DMS114 treated with DMSO at 0.1 percent for 48 hours (cell line): Measurements from ENCODE around the gene TMEM95.
"Not testable (repeated sequence)": the region's sequence is repeated elsewhere in the genome, so short reads cannot be mapped to it uniquely, and the experiment has no call there.

ENCODE experiments used
- DNase-seq: peaks from one replicate; lab custom pipeline; 2025; ENCODE audit not compliant: unreplicated experiment; lab: John Stamatoyannopoulos, UW

Gene TMEM95

DNA sequence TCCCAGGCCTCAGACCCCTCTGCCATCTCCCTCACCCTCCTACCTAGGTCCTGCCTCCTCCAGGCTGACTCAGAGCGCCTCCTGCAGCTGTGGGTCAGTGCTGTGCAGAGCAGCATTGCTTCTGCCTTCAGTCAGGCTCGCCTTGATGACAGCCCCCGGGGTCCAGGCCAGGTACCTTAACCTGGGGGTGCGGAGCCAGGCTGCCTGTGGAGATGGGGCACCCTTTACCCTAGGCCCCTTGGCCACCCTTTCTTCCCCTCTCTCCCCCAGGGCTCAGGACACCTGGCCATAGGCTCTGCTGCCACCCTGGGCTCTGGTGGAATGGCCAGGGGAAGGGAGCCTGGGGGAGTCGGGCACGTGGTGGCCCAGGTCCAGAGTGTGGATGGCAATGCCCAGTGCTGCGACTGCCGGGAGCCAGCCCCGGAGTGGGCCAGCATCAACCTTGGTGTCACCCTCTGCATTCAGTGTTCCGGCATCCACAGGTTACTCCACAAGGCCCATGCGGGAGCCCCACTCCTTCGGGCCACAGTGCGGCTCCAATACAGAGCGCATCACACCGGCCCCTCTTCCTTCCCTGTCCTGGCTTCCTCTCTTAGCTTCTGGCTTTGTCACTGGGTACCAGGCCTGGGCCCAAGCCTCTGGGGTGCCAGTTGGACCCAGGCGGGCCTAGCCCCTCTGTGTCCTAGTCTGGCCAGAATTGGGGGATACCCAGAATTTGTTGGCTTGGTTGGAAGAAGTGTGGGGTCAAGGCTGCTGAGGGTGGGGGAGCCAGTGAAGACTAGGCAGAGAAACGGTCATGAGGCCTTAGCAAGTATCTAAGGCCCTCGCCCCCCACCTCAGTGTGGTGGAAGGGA lies 8.0 kb upstream of the TMEM95 start:
- no peak for DNase-seq

DNA sequence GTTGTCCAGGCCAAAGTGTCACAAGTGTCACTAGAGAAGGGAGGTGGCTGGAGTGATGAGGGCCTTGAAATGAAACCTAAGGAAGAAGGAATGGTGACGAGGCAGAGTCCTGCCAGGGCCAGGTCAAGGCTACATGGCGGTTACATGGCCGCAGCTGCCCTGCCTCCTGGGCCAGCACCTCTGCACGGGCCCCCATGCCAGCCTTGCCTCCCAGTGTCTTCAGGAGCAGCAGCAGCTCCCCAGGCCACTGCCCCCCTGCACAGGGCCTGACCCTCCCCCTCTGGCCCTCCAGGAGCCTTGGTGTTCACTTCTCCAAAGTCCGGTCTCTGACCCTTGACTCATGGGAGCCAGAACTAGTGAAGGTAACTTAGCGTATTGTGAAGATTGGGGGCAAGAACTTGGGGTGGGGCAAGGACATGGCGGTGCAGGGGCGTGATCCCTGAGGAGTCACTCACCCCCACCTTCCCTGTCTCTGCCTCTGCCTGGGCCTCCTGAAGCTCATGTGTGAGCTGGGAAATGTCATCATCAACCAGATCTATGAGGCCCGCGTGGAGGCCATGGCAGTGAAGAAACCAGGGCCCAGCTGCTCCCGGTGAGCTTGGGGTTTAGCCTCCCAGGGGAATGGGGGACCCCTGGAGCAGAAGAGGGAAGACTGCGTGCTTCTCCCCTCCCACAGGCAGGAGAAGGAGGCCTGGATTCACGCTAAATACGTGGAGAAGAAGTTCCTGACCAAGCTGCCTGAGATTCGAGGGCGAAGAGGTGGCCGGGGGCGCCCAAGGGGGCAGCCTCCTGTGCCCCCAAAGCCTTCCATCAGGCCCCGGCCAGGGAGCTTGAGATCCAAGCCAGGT lies 7.1 kb upstream of the TMEM95 start:
- DNase-seq = no peak

DNA sequence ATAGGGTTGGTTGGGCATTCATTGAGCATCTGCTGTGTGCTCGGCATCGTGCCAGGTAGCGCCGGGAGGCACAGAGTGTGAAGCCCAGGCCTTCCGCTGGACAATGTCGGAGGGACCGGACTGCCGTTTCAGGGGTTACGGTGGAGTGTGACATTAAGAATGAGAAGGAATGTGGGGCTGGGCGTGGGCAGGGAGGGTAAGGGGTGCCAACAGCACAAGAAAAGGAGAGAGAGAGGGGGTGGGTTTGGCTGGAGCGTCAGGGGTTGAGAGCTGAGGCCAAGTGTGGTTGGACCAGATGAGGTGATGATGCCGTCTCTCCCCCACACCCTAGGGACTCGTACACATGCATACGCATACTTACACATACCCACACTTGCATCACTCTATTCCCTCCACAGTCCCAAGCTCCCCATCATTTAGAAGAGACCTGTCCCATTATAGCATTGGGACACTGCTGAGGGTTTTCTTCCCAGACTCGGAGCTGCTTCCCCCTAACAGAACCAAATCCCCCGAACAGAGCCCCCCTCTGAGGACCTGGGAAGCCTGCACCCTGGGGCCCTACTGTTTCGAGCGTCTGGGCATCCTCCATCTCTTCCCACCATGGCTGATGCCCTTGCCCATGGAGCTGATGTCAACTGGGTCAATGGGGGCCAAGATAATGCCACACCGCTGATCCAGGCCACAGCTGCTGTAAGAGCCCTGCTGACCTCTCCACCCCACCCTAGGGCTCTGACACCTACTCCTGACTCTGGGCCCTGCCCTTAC lies 6.3 kb upstream of the TMEM95 start:
- no peak for DNase-seq

DNA sequence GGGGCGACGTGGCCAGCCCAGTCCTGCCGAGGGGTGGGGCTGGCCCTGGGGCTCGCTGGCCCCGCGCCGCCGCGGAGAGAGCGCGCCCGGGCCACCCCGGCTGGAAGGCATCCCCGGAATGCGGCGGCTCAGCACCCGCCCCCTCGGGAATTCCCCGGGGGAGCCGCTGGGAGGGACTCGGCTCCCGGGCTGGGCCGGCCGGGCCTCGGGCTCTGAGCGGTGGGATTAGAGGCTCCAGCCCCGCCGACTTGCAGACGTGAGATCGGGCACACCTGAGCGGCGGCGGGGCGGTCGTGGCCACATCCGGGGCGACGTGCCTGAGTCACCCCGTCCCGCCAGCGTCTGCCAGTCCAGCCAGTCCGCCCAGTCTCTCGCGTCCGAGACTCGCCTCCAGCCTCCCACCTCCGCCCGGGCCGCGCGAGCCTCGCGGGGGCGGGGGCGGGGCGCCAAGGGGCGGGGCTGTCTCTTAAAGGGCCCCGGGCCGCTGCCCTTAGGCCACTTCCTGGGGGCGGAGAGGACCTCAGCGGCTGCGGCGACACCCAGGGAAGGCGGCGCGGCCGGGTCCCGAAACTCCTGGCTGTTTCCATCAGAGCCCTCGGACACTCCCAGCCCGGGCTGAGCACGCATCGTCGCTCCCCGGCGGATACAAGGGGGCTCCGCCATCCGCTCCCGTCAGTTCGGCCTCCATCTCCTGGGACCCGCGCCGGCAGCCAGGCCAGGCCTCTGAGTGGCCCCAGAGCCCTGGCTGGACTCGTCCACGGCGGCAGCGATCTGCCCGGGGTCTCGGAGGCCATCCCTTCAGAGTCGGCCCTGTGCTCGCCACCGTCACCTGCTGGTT lies 3.1 kb upstream of the TMEM95 start, which contains the start of gene KCTD11:
KCTD11 (plus strand) TSS at position 498 of the 838 bp plus-strand sequence.
- peak; percentile 63 for DNase-seq

DNA sequence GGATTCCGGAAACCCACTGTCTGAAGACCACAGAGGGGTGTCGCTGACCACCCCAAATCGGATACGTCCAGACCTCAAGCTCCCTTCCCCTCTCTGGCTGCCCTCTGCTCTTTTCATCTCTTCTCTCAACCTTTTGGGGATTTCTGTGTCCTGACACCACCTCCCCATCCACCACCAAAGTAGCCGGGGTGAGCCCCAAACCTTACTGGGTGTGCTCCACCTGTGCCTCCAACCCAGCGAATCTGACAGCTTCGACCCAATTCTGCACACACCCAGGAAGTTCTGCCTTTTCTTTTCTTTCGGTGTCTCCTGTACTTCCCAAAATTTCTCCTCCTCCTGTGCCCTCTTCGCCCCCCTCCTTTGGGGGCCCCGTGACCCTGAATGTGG lies 2.5 kb upstream of the TMEM95 start:
- no peak for DNase-seq

DNA sequence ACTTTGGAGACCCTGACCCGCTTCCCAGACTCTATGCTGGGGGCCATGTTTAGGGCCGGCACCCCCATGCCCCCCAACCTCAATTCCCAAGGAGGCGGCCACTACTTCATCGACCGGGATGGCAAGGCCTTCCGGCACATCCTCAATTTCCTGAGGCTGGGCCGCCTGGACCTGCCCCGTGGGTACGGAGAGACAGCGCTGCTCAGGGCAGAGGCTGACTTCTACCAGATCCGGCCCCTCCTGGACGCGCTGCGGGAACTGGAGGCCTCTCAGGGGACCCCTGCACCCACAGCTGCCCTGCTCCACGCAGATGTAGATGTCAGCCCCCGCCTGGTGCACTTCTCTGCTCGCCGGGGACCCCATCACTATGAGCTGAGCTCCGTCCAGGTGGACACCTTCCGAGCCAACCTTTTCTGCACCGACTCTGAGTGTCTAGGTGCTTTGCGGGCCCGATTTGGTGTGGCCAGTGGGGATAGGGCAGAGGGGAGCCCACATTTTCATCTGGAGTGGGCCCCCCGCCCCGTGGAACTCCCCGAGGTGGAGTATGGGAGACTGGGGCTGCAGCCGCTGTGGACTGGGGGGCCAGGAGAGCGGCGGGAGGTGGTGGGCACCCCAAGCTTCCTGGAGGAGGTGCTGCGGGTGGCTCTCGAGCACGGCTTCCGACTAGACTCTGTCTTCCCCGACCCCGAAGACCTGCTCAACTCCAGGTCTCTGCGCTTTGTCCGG lies 1.9 kb upstream of the TMEM95 start:
- DNase-seq = no peak

DNA sequence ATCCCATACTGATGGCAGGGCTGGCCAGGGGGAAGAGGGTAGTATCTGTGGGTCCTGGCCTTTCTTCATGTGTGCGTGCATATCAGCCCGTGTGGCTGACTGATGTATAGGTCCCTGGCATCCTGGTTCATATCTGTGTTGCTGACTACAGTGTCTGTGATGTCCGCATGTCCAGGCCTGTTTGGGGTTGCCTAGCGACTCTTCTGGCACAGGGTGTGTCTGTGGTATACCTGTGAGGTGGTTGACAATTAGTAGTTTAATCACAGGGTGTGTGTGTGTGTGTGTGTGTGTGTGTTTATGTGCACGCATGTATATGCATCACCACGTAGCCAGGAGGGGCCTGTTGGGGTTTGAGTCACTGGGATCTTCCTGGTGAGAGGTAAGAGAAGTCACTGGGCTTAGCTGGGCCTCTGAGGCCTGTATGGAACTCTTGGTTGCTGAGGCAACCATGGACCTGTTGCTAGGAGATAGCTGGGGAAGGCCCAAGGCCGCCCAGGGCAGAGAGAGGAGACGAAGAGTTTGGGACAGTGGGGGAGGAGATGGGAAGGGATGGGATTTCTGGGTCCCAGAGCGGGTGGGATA lies 603 bp upstream of the TMEM95 start:
- DNase-seq = no peak

DNA sequence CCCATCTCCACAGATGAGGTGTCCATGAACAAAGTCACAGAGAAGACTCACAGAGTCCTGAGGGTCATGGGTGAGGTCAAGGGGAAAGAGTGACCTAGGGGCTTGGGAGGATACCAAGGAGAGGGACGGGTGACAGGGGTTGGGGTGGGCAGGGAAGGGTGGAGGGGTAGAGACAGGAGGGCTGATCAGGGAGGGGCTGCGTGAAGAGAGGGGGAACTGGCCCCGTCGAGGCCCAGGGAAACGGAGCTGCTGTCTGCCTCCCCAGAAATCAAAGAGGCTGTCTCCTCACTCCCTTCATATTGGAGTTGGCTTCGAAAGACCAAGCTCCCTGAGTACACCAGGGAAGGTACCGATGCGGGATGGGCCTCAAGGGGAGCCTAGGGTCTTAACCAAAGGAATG lies 617 bp downstream of the TMEM95 start:
- DNase-seq = no peak

DNA sequence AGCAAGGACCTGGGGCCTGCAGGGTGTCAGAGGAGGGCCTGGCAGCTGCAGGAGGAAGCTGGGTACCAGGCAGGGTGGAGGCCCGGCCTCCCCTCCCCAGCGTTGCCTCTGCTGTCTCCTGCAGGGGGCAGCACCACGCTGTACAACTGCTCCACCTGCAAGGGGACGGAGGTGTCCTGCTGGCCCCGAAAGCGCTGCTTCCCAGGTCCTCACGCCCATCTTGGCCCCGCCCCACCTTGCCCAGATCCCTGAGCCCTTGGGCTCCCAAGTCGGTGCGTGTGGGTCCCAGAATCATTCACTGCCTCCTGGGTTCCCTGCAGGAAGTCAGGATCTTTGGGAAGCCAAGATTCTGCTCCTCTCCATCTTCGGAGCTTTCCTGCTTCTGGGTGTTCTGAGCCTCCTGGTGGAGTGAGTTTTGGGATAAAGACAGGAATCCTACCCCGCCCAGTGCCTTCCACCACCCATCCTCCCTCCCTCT lies 1.2 kb downstream of the TMEM95 start:
- DNase-seq = peak; percentile 11

DNA sequence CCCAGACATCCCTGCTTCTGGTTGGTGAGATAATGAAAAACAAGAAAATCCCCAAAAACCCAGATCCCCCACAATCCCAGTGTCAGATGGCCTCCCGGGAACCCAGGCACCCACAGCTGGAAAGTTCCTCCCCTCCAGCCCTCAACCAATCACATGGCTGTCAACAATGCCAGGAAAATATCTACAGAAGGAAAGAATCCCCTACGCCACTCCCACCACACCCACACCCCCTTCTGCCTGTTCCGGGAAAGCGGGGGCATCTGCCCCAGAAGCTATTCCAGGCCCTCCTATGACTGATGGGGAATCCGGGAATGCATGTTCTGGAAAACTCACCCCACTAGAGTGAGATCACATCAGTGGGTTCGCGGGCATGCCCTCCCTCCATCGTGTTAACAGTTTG lies 1.8 kb downstream of the TMEM95 start:
- DNase-seq = no peak

DNA sequence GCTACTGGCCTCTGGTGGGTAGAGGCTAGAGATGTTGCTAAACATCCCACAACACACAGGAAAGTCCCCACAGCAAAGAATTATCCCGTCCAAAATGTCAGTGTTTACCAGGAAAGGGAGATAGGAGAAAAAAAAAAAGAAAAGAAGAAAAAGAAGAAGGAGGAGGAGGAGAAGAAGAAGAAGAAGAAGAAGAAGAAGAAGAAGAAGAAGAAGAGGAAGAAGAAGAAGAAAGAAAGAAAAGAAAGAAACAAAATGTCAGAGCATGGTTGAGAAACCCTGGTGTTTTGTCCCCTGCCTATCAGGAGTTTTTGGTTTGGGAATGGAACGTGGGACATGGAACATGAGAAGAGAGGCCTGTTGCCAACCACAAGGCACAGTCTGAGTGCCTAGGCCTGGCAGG lies 2.4 kb downstream of the TMEM95 start:
- no peak for DNase-seq

DNA sequence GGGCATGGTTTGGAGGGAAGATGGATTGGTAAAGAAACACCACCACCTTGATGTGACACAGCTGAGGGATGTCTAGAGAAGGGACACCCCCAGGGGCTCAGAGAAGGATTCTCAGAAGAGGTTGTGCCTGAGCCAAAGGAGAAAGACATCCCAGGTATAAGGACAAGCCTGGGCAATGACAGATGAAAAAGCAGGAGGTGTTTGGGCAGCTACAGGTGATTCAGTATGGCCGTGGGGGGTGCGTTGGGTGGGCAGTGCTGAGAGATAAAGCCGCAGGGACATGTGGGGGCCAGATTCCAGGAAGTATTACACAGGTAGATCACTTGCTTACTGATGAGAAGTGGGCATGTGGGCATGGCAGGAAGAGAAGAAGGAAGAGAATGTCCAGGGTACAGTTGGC lies 7.0 kb downstream of the TMEM95 start:
- no peak for DNase-seq

DNA sequence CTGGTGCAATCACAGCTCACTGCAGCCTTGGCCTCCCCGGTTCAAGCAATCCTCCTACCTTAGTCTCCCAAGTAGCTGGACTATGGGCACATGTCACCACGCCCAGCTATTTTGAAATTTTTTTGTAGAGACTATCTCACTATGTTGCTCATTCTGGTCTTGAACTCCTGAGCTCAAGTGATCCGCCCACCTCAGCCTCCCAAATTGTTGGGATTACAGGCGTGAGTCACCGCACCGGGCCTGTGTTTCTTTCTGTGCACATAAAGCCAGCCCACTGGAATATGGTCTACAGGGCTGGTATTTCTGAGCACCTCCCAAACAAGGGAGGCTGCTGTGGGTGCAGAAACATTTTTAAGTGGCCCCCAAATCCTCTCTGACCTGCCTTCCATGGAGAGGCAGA lies 8.4 kb downstream of the TMEM95 start:
- no peak for DNase-seq

DNA sequence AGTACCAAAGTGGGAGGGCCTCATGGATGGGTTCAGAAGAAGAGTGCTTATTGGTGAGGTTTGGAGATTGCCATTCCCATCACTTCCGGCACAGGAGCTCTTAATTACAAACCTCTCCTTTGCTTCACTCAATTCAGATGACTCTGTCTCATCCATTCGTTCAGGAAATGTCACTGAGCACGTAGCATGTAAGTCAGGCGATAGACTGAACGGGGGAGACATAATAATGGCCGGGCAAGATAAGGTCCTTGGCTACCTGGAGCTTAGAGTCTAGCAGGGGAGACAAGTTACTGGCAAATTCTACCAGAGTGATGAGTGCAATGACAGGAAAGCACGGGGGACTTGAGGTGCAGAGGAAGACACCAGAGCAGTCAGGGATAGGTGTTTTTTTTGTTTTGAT lies 11.0 kb downstream of the TMEM95 start:
- DNase-seq = not testable (repeated sequence)

DNA sequence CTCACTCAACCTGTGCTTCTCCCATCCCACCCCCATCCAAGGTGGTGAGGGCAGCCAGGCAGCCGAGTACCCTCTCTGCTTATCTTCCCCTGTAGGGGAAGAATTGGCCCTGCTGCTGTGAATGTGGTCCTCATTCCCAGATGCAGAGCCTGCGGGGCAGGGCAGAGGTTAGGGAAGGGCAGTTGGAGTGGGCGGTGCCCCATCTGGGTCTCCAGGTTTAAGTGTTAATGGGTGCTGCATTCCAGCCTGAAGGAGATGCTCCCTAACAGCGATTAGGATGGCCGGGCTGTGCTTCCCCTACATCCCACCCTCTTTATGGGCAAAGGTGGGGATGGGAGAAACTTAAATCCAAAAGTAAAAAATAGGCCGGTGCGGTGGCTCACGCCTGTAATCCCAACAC lies 12.1 kb downstream of the TMEM95 start:
- no peak for DNase-seq

DNA sequence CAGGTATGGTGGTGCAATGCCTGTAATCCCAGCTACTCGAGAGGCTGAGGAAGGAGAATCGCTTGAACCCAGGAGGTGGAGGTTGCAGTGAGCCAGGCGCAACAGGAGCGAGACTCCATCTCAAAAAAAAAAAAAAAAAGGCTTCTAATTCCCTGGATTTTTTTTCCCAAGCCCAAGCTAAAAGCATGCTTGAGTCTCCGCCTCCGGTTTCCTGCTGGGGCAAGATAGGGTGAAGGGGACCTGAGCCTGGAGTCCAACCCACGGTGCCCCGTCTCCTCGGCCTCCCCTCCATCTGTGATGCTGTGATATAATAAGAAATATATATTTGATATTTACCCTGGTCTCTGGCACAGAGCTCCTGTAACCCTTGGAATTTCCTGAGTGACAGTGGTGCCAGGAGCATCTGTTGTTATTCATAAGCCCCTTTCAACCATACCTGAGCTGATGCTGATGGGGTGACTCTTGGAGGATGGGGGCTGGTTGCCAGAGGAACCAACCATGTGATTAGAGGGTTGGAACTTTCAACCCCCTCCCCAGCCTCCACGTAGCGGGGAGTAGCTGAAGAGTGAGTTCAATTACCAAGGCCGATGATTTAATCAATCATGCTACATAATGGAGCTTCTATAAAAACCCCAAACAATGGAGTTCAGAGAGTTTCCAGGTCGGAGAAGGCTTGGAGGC lies 13.1 kb downstream of the TMEM95 start:
- DNase-seq = no peak

DNA sequence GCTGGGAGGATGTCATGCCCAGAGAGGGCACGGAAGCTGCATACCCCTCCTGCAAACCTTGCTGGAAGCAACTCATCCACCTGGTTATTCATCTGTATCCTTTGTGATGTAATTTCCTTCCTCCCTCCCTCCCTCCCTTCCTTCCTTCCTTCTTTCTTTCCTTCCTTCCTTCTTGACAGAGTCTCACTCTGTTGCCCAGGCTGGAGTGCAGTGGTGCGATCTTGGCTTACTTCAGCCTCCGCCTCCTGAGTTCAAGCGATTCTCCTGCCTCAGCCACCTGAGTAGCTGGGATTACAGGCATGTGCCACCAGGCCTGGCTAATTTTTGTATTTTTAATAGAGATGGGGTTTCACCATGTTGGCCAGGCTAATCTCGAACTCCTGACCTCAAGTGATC lies 13.6 kb downstream of the TMEM95 start:
- DNase-seq = not testable (repeated sequence)

DNA sequence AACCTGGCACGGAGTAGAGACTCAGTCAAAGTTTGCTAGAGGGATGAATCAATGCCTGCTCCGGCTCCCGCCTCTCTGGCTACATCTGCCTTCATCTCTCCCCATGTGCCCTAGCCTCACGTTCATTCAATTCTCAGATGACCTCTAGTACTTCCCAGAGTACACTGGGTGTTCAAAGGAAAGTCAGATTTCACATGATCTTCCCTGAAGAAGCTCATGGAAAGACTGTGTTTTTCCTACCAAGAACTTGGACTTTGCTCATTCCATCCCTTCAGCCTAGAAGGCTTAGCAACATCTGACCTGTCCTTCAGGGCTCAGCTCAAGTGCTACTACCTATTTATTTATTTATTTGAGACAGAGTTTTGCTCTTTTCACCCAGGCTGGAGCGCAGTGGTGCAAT lies 14.9 kb downstream of the TMEM95 start:
- DNase-seq = no peak

DNA sequence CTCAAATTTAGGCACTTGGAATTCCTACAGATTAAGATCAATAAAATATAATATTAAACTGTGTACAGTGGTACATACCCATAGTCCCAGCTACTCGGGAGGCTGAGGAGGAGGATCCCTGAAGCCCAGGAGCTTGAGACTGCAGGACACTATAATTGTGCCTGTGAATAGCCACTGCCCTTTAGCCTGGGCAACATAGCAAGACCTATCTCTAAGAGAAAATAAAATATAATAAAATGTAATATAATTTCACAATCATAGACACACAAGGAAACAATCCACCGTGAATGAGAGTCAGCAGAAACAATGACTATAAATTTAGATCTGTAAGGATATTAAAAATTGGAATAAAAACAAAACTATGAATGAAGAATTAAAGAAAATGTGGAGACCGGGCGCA lies 15.9 kb downstream of the TMEM95 start:
- DNase-seq = no peak
